ENCODE measurements around the gene KCNG1.
"Not testable (repeated sequence)": the region's sequence is repeated elsewhere in the genome, so short reads cannot be mapped to it uniquely, and the experiment has no call there.

Gene KCNG1, protein sequence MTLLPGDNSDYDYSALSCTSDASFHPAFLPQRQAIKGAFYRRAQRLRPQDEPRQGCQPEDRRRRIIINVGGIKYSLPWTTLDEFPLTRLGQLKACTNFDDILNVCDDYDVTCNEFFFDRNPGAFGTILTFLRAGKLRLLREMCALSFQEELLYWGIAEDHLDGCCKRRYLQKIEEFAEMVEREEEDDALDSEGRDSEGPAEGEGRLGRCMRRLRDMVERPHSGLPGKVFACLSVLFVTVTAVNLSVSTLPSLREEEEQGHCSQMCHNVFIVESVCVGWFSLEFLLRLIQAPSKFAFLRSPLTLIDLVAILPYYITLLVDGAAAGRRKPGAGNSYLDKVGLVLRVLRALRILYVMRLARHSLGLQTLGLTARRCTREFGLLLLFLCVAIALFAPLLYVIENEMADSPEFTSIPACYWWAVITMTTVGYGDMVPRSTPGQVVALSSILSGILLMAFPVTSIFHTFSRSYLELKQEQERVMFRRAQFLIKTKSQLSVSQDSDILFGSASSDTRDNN

DNA sequence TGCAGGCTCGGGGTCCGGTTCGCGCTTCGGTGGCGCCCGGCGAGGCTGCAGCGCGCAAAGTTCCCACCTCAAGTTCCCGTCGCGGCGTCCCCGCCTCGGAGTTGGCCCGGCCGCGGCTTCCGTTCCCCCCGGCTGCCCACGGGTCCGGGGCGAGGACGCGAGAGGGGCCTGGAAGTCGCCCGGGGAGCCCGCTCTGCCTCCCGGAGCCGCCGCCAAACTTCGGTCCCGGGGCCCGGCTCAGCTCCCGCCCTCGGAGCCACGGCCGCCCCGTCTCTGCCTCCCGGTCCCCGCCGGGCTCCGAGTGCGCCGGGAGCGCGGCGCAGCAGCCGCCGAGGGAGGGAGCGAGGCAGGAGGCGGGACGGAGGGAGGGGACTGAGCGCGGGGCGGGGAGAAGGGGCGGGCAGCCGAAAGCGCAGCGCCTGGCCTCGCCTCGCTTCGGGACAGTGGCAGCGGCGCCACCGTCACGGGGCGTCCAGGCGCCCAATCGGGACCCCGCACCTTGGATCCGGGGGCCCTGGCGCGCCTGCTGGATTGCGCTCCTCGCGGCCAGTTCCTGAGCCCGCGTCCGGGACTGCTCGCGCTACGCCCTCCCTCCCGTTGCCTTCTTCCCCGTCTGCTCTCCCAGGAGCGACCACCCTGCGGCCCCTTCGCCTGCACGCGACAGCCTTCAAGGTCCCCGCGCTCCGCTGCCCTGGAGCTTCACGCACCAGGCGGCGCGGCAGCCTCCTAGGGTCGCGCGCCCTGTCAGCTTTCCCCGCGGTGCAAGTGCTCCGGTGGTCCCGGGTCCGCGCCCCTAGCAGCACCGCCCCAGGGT lies at the start of gene KCNG1:
KCNG1 (minus strand) TSS at position 305 of the 814 bp plus-strand sequence. CDS start 12,769 bp downstream, outside the sequence.
- DNase-seq = peak; percentile 49

GRCh38 chr20:51070621-51071020 lies 47.7 kb upstream of the KCNG1 start:
- no peak for DNase-seq

- DNase-seq = no peak
Measured at GRCh38 chr20:51067792-51068191, 44.9 kb upstream of the KCNG1 start.

GRCh38 chr20:51065615-51066014 lies 42.7 kb upstream of the KCNG1 start:
- no peak for DNase-seq

DNA sequence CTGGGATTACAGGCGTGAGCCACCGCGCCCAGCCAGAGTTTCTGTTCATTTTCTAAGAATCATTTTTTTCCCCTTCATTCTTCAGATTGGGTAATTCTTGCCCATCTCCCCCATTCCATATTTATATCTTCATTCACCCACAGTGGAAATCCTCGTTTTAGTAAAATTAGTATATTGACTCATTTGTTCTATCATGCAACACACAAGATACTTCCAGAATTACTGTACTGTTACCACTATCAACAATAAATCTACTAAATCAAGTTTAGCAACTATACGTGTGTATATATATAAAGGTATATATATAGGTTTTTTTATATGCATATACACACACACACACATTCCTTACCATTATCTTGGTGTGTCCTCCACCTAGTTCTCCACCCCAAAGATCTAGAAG lies 41.2 kb upstream of the KCNG1 start:
- no peak for DNase-seq

DNA sequence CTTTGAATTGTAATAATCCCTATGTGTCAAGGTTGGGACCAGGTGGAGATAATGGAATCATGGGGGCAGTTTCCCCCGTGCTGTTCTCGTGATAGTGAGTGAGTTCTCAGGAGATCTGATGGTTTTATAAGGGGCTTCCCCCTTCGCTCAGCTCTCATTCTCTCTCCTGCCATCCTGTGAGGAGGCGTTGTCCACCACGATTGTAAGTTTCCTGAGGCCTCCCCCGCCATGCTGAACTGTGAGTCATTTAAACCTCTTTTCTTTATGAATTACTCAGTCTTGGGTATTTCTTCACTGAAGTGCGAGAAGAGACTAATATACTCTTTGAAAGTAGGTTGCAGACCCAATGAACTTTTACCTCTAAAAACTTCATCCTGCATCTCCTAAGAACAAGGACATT lies 39.2 kb upstream of the KCNG1 start:
- DNase-seq = peak; percentile 66

DNA sequence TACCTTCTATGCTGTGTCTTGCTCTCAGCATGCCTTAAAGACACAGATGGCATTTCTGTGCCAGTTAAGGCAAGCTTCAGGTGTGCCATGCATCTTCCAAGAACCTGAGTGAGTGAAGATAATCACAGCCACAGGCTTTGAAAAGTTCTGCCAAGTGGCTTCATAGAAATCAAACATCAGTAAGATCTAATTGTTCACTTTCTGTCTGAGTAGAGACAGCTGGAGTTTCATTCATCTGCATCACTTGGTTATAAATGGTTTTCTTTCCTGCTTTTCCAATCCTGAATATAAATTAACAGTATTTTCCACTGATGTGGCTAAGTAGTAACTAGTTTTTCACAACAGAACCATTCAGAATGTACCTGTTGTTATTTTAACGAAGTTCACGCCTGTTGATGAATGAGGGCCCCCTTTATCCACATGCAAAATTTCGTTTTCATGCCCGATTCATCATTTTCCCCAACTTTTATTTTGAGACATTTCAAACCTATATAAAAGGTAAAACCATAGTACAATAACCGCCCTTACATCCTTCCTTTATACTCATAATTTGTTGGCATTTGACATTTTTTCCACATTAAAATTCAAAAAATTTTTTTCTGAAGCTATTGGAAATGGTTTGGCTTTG lies 38.6 kb upstream of the KCNG1 start:
- DNase-seq = no peak

- DNase-seq = no peak
Measured at GRCh38 chr20:51060301-51060700, 37.4 kb upstream of the KCNG1 start.

GRCh38 chr20:51059862-51060261 lies 37.0 kb upstream of the KCNG1 start:
- no peak for DNase-seq

- DNase-seq = no peak
Measured at GRCh38 chr20:51058017-51058416, 35.1 kb upstream of the KCNG1 start.

DNA sequence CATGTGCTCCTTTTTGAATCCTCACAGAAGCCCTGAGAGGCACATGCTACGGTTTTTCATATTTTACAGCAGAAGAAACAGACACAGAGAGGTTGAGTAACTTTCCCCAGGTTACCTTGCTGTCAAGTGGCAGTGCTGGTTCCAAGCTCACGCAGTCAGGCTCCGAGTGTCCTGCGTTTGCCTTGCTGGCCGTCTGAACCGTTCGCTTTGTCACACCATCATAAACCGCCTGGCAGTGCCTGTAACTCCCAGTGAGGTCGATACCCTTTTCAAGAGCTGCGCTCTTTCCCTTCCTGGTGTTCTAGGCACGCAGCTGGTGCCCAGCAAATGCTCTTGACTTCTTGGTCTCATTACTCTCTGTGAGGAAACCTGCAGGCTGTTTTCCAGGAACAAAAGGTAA lies 31.3 kb upstream of the KCNG1 start:
- DNase-seq = no peak

DNA sequence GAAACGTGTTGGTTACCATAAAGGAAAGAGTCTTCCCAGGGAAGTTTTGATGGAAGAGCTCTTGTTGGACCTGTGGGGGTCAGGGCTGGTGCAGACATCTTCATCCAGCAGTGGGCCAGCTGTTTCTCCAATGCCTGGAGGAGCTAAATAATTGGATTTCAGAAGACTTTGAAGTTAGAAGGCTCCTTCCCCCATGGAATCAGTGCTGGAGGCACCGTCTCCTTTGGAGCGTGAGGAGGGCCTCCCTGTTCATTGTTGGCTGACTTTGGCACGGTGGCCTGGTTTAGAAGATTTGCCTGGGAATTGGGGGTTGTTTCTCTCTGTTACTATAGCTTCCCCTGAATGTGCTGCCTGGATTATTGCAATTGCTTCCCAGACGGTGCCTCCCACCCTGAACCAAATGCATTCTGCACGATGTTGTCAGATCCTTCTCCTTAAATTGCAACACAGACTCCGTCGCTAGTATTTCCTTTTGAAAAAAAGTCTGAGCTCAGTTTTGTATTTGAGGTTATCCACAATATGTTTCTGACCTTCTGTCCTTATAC lies 27.7 kb upstream of the KCNG1 start:
- DNase-seq = no peak

DNA sequence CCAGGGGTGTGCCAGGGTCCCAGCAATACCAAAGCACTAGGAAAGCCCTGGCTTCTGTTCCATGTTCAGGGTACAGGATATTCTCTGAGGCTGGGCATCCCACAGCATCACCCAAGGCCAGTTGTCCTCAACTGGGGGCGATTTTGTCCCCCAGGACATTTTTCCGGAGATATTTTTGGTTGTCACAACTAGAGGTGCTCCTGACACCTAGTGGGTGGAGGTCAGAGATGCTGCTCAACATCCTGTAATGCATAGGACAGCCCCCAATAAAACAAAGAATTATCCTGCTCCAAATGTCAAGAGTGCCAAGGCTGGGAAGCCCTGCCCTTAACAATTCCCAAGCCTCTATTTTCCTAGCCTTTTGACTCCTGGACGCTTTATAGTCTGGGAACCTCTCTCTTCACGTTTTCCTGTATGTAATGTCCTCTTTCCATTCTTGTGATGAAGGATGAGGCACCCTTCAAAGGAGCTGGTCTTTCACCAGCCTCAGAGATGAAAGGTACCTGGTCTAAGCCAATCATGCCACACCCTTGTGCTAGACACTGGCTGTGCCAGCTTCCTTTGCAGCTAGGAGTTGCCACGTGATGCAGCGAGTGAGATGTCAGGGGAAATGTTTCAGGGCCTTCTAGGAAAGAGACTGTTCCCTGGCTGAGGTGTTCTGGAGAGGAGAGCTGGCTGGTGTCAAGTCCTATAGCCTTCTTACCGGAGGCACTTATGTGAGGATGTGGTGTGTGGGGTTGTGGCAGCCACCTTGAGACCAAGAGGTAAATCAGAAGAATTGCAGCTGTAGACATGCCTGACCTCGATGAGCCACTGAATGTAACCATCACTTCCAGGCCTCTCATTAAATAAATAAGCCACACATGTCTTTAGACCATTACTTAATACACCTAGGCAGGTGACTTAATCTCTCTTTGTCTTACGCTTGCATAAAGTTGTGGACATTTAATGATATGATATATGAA lies 23.4 kb upstream of the KCNG1 start:
- DNase-seq = no peak

- DNase-seq = not testable (repeated sequence)
Measured at GRCh38 chr20:51045492-51045891, 22.6 kb upstream of the KCNG1 start.

DNA sequence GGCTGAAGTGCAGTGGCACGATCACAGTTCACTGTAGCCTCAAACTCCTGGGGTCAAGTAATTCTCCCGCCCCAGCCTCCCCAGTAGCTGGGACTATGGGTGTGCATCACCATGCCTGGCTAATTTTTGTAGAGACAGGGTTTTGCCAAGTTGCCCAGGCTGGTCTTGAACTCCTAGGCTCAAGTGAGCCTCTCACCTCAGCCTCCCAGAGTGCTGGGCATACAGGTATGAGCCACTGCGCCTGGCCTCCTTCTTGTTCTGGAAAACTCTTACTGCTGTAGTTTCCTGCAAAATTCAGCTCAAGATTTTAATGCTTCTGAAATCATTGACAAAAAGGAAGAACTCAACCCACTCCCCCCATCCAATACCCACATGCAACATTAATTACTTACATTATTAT lies 21.9 kb upstream of the KCNG1 start:
- DNase-seq = no peak

DNA sequence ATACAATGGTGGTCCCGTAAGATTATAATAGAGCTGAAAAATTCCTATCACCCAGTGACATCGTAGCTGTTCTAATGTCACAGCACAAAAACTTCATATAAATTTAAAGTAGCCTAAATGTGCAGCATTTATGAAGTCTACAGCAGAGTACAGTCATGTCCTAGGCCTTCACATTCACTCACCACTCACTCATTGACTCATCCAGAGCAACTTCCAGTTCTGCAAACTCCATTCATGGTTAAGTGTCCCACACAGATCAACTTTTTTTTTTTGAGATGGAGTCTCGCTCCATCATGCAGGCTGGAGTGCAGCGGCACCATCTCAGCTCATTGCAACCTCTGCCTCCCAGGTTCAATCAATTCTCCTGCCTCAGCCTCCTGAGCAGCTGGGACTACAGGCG lies 20.9 kb upstream of the KCNG1 start:
- DNase-seq = no peak

GRCh38 chr20:51042657-51043247 lies 19.8 kb upstream of the KCNG1 start:
- DNase-seq = no peak

DNA sequence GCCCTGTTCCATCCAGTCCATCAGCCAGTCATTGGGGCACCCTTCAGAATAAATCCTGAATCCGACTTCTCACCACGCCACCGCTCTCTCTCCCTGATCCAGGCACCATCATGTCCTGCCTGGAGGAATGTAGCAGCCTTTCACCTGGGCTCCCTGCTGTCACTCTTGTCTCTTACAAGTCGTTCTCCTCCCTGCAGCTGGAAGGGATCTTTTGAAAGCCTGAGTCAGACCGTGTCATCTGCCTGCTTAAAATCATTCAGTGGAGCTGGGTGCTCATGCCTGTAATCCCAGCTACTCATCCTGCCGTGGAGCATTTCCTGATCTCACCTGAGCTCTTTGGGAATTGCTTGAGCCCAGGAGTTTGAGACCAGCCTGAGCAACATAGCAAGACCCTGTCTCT lies 19.2 kb upstream of the KCNG1 start:
- DNase-seq = no peak

GRCh38 chr20:51037532-51038115 lies 14.7 kb upstream of the KCNG1 start:
- DNase-seq = no peak

DNA sequence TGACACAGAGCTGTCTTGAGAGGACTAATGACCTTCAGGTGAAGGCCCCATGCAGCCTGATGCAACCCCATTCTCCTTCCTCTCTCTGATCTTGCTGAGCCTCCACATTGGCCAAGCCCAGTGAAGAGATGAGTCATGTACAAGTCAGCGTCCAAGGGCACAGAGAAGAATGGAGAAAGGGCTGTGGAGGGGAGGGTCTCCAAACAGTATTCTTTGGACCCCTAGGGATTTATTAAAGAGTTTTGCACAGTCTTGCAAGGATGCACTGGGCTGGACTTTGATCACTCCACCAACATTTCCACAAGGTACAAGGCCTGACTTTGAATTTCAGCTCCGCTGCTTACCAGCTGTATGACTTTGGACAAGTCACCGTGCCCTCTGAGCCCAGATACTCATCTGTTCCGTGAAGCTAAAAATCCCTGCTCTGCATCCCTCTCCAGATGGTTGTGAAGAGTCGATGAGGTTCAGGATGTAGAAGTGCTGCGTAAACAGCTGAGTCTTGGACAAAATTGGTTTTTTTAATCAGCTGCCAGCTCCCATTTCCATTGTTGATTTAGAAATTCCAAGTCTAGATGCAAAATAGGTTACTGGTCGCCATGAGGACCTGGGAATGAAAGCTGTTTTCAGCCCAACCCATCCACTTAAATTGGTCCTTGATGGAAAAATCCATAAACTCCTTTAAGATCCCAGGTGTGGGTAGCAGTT lies 14.1 kb upstream of the KCNG1 start:
- DNase-seq = no peak

Measured in stimulated activated naive CD4-positive, alpha-beta T cell treated with Interleukin-2 at 50 U/mL for 16 hours (primary cell).